ENCODE results near the gene DAGLB. TPM values are rescaled to one million over a fixed set of nuclear protein-coding genes. Genes with fewer than 3 reads are reported as not detected.

The DAGLB gene
- total and polyA plus RNA-seq, 10 of the 15 experiments (the other 5 are each of a cell fraction or from before 2014, with no cell fraction given): 1.2 to 13.3 (median 10.1) TPM

DNA sequence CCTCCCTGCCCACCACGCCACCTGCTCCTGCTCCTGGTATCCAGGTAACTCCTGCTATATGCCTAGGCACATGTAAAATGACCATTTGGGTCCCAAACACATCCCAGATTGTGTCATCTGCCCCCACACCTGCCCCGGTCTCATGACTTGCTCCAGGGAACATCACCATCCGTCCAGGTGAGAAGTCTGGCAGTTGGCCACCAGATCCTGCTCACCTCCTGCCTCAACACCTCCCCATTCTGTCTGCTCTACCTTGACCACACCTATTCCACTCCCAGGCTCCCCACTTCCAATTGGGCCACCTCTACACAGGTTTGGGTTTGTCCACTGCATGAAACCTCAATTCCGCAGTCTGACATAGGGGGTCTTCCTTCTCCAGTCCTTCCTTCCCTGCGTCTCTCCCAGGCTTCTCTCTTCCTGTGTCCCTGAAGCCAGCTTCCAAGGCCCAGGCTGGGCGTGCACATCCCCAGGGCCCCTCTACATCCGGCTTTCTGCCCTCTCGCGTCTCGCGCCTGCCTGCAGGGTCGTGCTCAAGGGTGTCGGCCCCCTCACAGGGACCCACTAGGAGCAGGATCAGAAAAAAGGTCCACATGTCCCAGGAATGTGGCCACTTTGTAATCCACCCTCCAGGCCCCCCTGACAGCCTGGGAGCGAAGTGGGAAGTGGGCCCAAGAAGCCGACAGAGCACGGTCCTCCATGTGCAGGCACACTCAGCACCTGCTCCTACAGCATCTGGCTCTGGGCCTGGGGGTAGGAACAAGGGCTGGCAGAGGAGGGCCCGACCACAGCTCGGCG, 49.3 kb upstream of the DAGLB start:
- POLR2A ChIA-PET: no interaction called here
- 46% methylated on average over 19 of the region's 19 CpGs for WGBS (ENCODE audit: insufficient coverage, insufficient replicate concordance, low lambda C conversion rate, missing lambda C conversion rate)
- in situ Hi-C loops (cut with MboI): no loop called here
- Histone ChIP-seq H3K9ac (ENCODE audit: control insufficient read depth, insufficient read depth, low read length) (no peak overlapping the region), H3K27me3 (replicated peaks in 1 of 2; ENCODE audit: control insufficient read depth in 2 of 2, insufficient read depth in 2 of 2, low read length in 1 of 2) (no peaks in the 10 kb centered on the region), H3K4me3 (no peak overlapping the region), H4K20me1 (ENCODE audit: control insufficient read depth, insufficient read depth) (no peaks in the 10 kb centered on the region), H3K9me3 (replicated peaks; ENCODE audit: control insufficient read depth, insufficient read depth, low read length) (no peaks in the 10 kb centered on the region), H3K4me2 (ENCODE audit: control insufficient read depth, insufficient read depth) (no peak overlapping the region), H3K27ac (ENCODE audit: control insufficient read depth, insufficient read depth) (no peak overlapping the region), H3K36me3 (ENCODE audit: control insufficient read depth in 2 of 2, insufficient read depth in 2 of 2, low read length in 1 of 2) (no peaks in the 10 kb centered on the region), H3K79me2 (ENCODE audit: control insufficient read depth, insufficient read depth, low read length) (no peaks in the 10 kb centered on the region), H3K4me1 (ENCODE audit: control insufficient read depth, insufficient read depth, low read length) (no peaks in the 10 kb centered on the region), H2AFZ (ENCODE audit: control insufficient read depth, low read depth, low read length) (no peak overlapping the region)
- DNase-seq (ENCODE audit: low read depth, low spot score) (no peak), ATAC-seq (no peak), FAIRE-seq (no peak)
- intact Hi-C loops (cut with micrococcal nuclease; ENCODE audit: unreplicated experiment): no loop called here
- SMC1A ChIA-PET (ENCODE audit: uncharacterized antibody, unreplicated experiment): no interaction called here
- no TSS peak for BruUV-seq (replicated peaks)
- CTCF ChIA-PET: no interaction called here
- RAD21 ChIA-PET (ENCODE audit: unreplicated experiment): no interaction called here
- TF ChIP-seq MEF2A (IDR thresholded peaks at IDR 0.05; ENCODE audit: insufficient read depth, low read depth, low read length) (no peak), STAT3 (IDR thresholded peaks at IDR 0.05; ENCODE audit: low read depth, low read length) (no peak), SIX5 (IDR thresholded peaks at IDR 0.05; ENCODE audit: low read depth, low read length, severe bottlenecking) (no peak), CEBPB (IDR thresholded peaks at IDR 0.05; ENCODE audit: borderline replicate concordance in 1 of 2, low read depth in 2 of 2, low read length in 2 of 2) (no peak), NRF1 (conservative IDR thresholded peaks at IDR 0.05; ENCODE audit: low read depth, low read length) (no peak), HDAC6 (IDR thresholded peaks at IDR 0.05; ENCODE audit: unreplicated experiment) (no peak), SMAD1 (IDR thresholded peaks at IDR 0.05; ENCODE audit: low read depth, partially characterized antibody) (no peak), JUND (IDR thresholded peaks at IDR 0.05; ENCODE audit: low read depth, low read length) (no peak)
- TF ChIP-seq, protein P1, sequence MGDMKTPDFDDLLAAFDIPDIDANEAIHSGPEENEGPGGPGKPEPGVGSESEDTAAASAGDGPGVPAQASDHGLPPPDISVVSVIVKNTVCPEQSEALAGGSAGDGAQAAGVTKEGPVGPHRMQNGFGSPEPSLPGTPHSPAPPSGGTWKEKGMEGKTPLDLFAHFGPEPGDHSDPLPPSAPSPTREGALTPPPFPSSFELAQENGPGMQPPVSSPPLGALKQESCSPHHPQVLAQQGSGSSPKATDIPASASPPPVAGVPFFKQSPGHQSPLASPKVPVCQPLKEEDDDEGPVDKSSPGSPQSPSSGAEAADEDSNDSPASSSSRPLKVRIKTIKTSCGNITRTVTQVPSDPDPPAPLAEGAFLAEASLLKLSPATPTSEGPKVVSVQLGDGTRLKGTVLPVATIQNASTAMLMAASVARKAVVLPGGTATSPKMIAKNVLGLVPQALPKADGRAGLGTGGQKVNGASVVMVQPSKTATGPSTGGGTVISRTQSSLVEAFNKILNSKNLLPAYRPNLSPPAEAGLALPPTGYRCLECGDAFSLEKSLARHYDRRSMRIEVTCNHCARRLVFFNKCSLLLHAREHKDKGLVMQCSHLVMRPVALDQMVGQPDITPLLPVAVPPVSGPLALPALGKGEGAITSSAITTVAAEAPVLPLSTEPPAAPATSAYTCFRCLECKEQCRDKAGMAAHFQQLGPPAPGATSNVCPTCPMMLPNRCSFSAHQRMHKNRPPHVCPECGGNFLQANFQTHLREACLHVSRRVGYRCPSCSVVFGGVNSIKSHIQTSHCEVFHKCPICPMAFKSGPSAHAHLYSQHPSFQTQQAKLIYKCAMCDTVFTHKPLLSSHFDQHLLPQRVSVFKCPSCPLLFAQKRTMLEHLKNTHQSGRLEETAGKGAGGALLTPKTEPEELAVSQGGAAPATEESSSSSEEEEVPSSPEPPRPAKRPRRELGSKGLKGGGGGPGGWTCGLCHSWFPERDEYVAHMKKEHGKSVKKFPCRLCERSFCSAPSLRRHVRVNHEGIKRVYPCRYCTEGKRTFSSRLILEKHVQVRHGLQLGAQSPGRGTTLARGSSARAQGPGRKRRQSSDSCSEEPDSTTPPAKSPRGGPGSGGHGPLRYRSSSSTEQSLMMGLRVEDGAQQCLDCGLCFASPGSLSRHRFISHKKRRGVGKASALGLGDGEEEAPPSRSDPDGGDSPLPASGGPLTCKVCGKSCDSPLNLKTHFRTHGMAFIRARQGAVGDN (IDR thresholded peaks at IDR 0.05): no peak
- TF ChIP-seq, protein P2, sequence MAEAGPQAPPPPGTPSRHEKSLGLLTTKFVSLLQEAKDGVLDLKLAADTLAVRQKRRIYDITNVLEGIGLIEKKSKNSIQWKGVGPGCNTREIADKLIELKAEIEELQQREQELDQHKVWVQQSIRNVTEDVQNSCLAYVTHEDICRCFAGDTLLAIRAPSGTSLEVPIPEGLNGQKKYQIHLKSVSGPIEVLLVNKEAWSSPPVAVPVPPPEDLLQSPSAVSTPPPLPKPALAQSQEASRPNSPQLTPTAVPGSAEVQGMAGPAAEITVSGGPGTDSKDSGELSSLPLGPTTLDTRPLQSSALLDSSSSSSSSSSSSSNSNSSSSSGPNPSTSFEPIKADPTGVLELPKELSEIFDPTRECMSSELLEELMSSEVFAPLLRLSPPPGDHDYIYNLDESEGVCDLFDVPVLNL (IDR thresholded peaks at IDR 0.05; ENCODE audit: low read depth, low read length): no peak
- TF ChIP-seq, protein P3, sequence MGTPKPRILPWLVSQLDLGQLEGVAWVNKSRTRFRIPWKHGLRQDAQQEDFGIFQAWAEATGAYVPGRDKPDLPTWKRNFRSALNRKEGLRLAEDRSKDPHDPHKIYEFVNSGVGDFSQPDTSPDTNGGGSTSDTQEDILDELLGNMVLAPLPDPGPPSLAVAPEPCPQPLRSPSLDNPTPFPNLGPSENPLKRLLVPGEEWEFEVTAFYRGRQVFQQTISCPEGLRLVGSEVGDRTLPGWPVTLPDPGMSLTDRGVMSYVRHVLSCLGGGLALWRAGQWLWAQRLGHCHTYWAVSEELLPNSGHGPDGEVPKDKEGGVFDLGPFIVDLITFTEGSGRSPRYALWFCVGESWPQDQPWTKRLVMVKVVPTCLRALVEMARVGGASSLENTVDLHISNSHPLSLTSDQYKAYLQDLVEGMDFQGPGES (IDR thresholded peaks at IDR 0.05): no peak
